Smooth muscle cell (in vitro differentiated cells): ENCODE measurements around the gene SPATA16. TPM values are rescaled to one million over a fixed set of nuclear protein-coding genes. Genes with fewer than 3 reads are reported as not detected.
A peak's percentile ranks its signal among the peaks of the same experiment; 100 is the strongest.
"Not testable (repeated sequence)": the region's sequence is repeated elsewhere in the genome, so short reads cannot be mapped to it uniquely, and the experiment has no call there.

ENCODE experiments used
- DNase-seq: peaks from one replicate; lab custom pipeline; 2025; ENCODE audit not compliant: unreplicated experiment; lab: John Stamatoyannopoulos, UW
- H2AFZ ChIP-seq: fragments of 200-600 bp; sonication (generic); 2 replicates; pipeline ENCODE4 v1.6.0; 2016; ENCODE audit warnings: antibody characterized with exemption, low read depth, mild to moderate bottlenecking
- H3F3A ChIP-seq: fragments of 200-600 bp; sonication (generic); 2 replicates; pipeline ENCODE4 v1.6.0; 2017; ENCODE audit warnings: antibody characterized with exemption, low read depth
- H3K27ac ChIP-seq: fragments of 200-600 bp; sonication (generic); 2 replicates; pipeline ENCODE4 v1.5.1; 2016; ENCODE audit warnings: low read depth, mild to moderate bottlenecking
- H3K27me3 ChIP-seq: fragments of 200-600 bp; sonication (generic); 2 replicates; pipeline ENCODE4 v1.6.1; 2016; ENCODE audit warnings: low read depth, mild to moderate bottlenecking
- H3K36me3 ChIP-seq: fragments of 200-600 bp; sonication (generic); 2 replicates; pipeline ENCODE4 v1.5.1; 2016; ENCODE audit warnings: low read depth
- H3K4me1 ChIP-seq: fragments of 200-600 bp; sonication (generic); 2 replicates; pipeline ENCODE4 v1.5.1; 2016; ENCODE audit warnings: low read depth
- H3K4me2 ChIP-seq: fragments of 200-600 bp; sonication (generic); 2 replicates; pipeline ENCODE4 v1.6.0; 2016; ENCODE audit warnings: mild to moderate bottlenecking
- H3K4me3 ChIP-seq: fragments of 200-600 bp; sonication (generic); 2 replicates; pipeline ENCODE4 v1.5.1; 2016; ENCODE audit warnings: mild to moderate bottlenecking
- H3K79me2 ChIP-seq: fragments of 200-600 bp; sonication (generic); 2 replicates; pipeline ENCODE4 v1.6.0; 2016; ENCODE audit warnings: low read depth, mild to moderate bottlenecking
- H3K9ac ChIP-seq: fragments of 200-600 bp; sonication (generic); 2 replicates; pipeline ENCODE4 v1.6.0; 2016; ENCODE audit warnings: low read depth
- H3K9me3 ChIP-seq: fragments of 200-600 bp; sonication (generic); replicated peaks from 2 replicates; pipeline ENCODE4 v1.5.1; 2016; ENCODE audit warnings: low read depth
- H4K20me1 ChIP-seq: fragments of 200-600 bp; sonication (generic); 2 replicates; pipeline ENCODE4 v1.6.0; 2016; ENCODE audit warnings: low read depth
- WGBS: methylation state at CpG from one replicate; pipeline ENCODE4 v1.1.7; 2016; ENCODE audit warnings: low lambda C conversion rate; 5-methylcytosine and 5-hydroxymethylcytosine counted together
- polyA plus RNA-seq: library from polyadenylated mRNA; unstranded; fragments of >200 nt; fragmentation: Nextera tagmentation; extraction: Ambion mirVana; gene quantifications from 2 replicates; pipeline ENCODE4 v1.2.1, GENCODE V29; 2016
- total RNA-seq: library from RNA; depleted of rRNA; stranded (reverse); fragments of >200 nt; gene quantifications from 2 replicates; pipeline ENCODE4 v1.2.3, GENCODE V29; 2014
- TF ChIP-seq, protein P1 (sequence below): fragments of 200-600 bp; sonication (generic); IDR thresholded peaks from 2 replicates; pipeline ENCODE4 v1.5.1; 2017; ENCODE audit warnings: borderline replicate concordance, mild to moderate bottlenecking, antibody characterized with exemption; ENCODE audit not compliant: insufficient read depth, poor library complexity, severe bottlenecking

Gene SPATA16
- total and polyA plus RNA-seq, 2 experiments from 2014 or later: not detected

DNA sequence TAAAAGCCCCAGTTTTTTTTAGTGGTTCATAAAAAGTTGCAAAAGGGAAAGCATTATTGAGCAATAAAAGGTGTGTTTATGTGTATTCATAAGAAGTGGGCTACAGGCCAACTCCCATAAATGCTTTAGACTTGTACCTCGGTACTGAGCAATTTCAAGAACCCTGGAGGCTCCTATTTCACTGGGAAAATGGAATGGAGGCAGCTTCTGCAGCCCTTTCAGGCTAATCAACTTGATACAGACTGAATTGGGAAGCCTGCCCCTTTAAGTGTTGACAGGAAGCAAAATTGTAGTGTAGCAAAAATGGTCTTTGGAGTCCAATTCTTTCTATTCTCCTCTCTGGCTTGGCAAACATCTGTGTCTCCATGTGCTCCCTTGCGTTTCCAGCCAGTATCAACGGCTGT lies 271.7 kb downstream of the SPATA16 start:
- Histone ChIP-seq H3F3A (peaks cover 4% of the 10 kb centered on the region), H3K27me3 (no peaks in the 10 kb centered on the region), H3K4me3 (no peak overlapping the region), H3K79me2 (no peaks in the 10 kb centered on the region), H3K27ac (peak overlapping the region; percentile 59), H2AFZ (peak overlapping the region; percentile 79), H3K4me1 (no peaks in the 10 kb centered on the region), H3K9me3 (no peaks in the 10 kb centered on the region), H3K4me2 (no peak overlapping the region), H4K20me1 (no peaks in the 10 kb centered on the region), H3K9ac (no peak overlapping the region), H3K36me3 (no peaks in the 10 kb centered on the region)
- TF ChIP-seq, protein P1, sequence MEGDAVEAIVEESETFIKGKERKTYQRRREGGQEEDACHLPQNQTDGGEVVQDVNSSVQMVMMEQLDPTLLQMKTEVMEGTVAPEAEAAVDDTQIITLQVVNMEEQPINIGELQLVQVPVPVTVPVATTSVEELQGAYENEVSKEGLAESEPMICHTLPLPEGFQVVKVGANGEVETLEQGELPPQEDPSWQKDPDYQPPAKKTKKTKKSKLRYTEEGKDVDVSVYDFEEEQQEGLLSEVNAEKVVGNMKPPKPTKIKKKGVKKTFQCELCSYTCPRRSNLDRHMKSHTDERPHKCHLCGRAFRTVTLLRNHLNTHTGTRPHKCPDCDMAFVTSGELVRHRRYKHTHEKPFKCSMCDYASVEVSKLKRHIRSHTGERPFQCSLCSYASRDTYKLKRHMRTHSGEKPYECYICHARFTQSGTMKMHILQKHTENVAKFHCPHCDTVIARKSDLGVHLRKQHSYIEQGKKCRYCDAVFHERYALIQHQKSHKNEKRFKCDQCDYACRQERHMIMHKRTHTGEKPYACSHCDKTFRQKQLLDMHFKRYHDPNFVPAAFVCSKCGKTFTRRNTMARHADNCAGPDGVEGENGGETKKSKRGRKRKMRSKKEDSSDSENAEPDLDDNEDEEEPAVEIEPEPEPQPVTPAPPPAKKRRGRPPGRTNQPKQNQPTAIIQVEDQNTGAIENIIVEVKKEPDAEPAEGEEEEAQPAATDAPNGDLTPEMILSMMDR: no peak
- WGBS: 76% methylated on average over 3 of the region's 3 CpGs
- no peak for DNase-seq

DNA sequence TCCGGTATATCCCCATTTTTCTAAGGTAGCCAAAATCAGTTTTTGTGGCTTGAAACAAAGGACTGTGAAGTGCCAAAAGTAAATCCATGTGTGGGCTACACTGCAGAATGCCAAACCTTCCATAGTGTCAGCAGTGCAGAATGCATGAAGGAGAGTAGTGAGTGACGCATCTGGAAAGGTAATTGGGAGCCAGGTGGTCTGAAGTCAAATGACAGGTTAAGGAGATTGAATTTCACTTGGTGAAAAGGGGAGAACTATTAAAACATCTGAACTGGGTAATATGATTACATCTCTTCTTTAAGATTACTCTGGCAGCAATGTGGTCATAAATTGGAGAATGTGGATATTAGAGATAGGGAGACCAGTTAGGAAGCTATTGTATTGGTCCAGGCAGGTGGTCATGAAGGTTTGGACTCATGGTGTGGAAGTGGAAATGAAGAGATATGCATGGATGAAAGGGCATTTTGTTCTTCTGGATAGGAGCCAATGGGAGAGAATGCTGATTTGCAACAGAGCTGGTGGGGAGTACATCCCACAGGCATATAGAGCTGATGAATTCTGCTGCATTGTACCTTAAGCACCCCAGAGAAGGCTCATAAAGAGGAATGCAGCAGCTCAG lies 272.3 kb downstream of the SPATA16 start:
- H3K36me3 ChIP-seq: no peaks in the 10 kb centered on the region
- no peak overlapping the region for H3K4me3 ChIP-seq
- TF ChIP-seq, protein P1: no peak
- no peaks in the 10 kb centered on the region for H3K79me2 ChIP-seq
- H3F3A ChIP-seq: peaks cover 4% of the 10 kb centered on the region
- H3K9ac ChIP-seq: no peak overlapping the region
- H3K27ac ChIP-seq: no peak overlapping the region
- DNase-seq: no peak
- no peaks in the 10 kb centered on the region for H3K9me3 ChIP-seq
- WGBS: 98% methylated on average over 2 of the region's 2 CpGs
- H3K4me1 ChIP-seq: no peaks in the 10 kb centered on the region
- H3K4me2 ChIP-seq: no peak overlapping the region
- H3K27me3 ChIP-seq: no peaks in the 10 kb centered on the region
- H4K20me1 ChIP-seq: no peaks in the 10 kb centered on the region
- H2AFZ ChIP-seq: no peak overlapping the region

DNA sequence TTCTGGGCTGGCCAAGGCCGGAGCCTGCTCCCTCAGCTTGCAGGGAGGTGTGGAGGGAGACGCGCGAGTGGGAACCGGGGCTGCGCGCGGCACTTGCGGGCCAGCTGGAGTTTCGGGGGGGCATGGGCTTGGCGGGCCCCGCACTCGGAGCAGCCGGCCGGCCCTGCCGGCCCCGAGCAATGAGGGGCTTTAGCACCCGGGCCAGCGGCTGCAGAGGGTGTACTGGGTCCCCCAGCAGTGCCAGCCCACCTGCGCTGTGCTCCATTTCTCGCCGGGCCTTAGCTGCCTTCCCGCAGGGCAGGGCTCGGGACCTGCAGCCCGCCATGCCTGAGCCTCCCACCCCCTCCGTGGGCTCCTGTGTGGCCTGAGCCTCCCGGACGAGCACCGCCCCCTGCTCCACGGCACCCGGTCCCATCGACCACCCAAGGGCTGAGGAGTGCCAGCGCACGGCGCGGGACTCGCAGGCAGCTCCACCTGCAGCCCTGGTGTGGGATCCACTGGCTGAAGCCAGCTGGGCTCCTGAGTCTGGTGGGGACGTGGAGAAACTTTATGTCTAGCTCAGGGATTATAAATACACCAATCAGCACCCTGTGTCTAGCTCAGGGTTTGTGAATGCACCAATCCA lies 274.2 kb downstream of the SPATA16 start:
- H2AFZ ChIP-seq, H3K79me2 ChIP-seq, DNase-seq, H3K27me3 ChIP-seq, H3K4me1 ChIP-seq, H3K9me3 ChIP-seq, H3K27ac ChIP-seq, H3K36me3 ChIP-seq, H3K4me2 ChIP-seq, H3K9ac ChIP-seq, H3K4me3 ChIP-seq, H3F3A ChIP-seq, H4K20me1 ChIP-seq: not testable (repeated sequence)
- WGBS: 97% methylated on average over 34 of the region's 38 CpGs

DNA sequence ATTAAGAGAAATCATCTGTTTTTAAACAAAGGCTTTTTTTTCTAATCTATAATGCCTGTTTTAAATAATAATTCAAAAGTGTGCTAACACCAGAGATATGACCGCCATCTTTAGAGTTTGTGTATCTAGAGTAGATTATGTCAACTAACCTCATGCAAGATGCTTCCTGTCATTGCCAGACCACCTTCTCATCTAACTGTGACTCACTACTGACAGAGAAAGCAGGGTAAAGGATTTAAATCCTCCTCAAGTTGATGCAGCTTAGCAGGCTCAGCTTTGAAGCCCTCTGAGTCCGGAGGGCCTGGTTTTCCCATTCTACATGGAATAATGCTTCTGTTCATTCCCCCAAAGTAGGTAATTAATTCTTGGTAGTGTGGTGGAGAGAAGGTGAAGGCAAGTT lies 282.0 kb downstream of the SPATA16 start:
- no peaks in the 10 kb centered on the region for H4K20me1 ChIP-seq
- 23% methylated on average over 2 of the region's 2 CpGs for WGBS
- H3K9ac ChIP-seq: no peak overlapping the region
- H3K79me2 ChIP-seq: no peaks in the 10 kb centered on the region
- H3K9me3 ChIP-seq: no peaks in the 10 kb centered on the region
- no peak overlapping the region for H3K4me3 ChIP-seq
- peaks cover 35% of the 10 kb centered on the region for H3K4me1 ChIP-seq
- TF ChIP-seq, protein P1: no peak
- no peak for DNase-seq
- no peaks in the 10 kb centered on the region for H3K36me3 ChIP-seq
- H3K4me2 ChIP-seq: peak overlapping the region; percentile 56
- no peaks in the 10 kb centered on the region for H3K27me3 ChIP-seq
- H3K27ac ChIP-seq: peak overlapping the region; percentile 46
- no peak overlapping the region for H2AFZ ChIP-seq
- H3F3A ChIP-seq: peaks cover 13% of the 10 kb centered on the region
